HG03469 (cell line): ENCODE measurements around the gene DDX50.
"Not testable (repeated sequence)": the region's sequence is repeated elsewhere in the genome, so short reads cannot be mapped to it uniquely, and the experiment has no call there.

Experiments
- ATAC-seq: cut with Tn5 transposase; IDR thresholded peaks from one replicate; pipeline ENCODE4 v1.9.1; 2021; ENCODE audit warnings: mild to moderate bottlenecking, moderate library complexity, moderate number of reproducible peaks; ENCODE audit not compliant: unreplicated experiment

Gene DDX50

DNA sequence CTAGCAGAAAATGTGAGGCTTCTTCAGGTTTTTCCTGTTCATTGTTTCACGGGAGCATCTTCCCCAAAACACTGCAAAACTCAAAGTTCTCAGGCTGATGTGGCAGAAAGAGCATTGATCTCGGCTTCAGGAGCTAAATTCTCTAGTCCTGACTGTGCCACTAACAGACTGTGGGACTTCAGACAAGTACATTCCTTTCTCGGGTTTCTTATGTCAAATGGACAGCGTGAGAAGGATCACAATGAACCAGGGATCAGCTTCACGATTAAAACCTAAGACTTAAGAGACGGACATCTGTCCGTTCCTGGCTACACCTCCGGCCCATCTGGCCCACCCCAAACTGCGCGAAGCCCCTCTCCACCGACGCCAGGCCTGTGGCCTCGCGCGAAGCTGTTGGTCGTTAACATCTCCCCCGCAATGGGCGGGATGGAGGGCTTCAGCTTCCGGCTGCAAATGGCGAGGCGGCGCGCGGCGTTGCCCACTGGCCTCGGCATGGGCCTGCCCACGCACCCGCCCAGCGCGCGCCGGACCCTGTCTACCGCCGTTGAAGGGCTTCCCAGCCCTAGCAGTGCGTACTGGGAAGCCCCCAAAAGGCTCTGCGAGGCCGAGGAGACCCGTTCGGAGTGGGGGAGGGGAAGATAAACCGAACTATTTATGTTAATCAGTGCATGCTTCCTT lies 549 bp upstream of the DDX50 start:
- peak; percentile 21 for ATAC-seq

- ATAC-seq = no peak
Observed at GRCh38 chr10:68902382-68902781, 1.3 kb downstream of the DDX50 start.

DNA sequence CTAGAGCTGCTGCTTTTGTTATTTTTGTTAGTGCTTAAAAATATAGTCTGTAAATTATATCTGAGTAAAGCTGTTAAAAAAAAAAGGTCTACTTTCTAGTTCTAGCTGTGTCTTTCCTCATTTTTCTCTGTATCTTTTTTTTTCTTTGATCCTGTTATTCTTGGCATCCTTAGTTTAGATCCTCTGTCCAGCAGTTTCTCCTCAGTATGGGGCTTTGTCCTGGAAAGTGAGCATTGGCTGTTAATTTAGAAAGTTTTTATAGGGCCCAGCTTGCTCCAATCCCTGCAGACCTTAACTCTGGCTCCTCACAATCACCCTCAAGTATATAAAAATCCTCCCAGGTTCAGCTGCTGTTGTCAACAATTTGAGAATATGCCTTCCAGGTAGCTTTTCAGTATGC lies 23.5 kb downstream of the DDX50 start:
- no peak for ATAC-seq

- no peak for ATAC-seq
Observed at GRCh38 chr10:68925489-68925888, 24.4 kb downstream of the DDX50 start.

GRCh38 chr10:68929157-68929556 lies 28.0 kb downstream of the DDX50 start:
- not testable (repeated sequence) for ATAC-seq

DNA sequence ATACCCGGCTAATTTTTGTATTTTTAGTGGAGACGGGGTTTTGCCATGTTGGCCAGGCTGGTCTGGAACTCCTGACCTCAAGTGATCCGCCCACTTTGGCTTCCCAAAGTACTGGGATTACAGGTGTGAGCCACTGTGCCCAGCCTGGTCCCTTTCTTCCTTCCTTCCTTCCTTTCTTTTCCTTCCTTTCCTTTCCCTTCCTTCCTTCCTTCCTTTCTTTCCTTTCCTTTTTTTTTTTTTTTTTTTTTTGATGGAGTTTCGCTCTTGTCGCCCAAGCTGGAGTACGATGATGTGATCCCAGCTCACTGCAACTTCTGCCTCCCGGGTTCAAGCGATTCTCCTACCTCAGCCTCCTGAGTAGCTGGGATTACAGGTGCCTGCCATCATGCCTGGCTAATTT lies 28.8 kb downstream of the DDX50 start:
- not testable (repeated sequence) for ATAC-seq

DNA sequence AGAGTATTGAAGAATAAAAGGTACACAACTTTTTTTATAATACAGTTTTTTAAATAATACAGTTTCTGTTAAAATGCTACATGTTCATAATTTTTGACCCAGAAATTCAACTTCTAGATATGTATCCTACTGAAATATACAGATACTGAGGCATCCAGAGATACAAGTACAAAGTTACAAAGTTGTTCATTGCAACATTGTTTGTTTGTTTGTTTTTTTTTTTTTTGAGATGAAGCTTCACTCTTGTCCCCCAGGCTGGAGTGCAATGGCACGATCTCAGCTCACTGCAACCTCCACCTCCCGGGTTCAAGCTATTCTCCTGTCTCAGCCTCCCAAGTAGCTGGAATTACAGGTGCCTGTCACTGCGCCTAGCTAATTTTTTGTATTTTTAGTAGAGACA lies 31.7 kb downstream of the DDX50 start:
- not testable (repeated sequence) for ATAC-seq

GRCh38 chr10:68934994-68935393 lies 33.9 kb downstream of the DDX50 start:
- ATAC-seq = no peak

DNA sequence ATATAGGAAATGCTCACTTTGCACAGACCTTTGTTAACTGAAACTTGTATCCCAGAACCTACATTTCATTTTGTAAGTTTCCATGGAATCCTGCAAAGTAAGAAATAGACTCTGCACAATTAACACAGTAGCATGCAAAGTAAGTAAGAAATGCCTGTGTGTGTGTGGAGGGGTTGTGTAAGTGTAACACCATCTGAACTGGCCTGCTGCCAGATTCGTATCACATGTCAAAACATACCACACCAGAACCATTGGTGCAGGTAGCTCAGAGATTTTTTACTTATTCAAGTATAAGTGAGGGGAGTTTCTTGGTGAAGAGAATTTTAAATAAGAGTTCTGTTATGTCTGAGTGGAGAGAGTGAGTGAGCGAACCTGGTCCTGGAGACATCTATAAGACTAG lies 37.0 kb downstream of the DDX50 start:
- ATAC-seq = no peak

- ATAC-seq = no peak
Observed at GRCh38 chr10:68938884-68939283, 37.8 kb downstream of the DDX50 start.

DNA sequence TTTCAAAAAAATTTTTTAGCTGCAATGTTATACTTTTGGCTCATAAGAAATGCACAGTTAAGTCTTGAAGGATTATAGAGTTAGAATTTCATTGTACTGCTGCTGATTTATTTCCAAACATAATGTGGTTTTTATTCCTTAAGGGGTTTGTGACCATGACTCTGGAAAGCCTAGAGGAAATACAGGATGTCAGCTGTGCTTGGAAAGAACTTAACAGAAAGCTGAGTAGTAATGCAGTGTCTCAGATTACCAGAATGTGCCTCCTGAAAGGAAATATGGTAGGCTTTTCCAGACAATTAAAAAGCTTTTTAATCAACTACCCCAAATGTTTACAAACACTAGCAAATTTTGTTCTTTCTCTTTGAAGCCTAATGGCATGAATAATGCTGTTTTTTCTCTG lies 39.8 kb downstream of the DDX50 start:
- ATAC-seq = not testable (repeated sequence)

- no peak for ATAC-seq
Observed at GRCh38 chr10:68950598-68950997, 49.5 kb downstream of the DDX50 start.

GRCh38 chr10:68954904-68955303 lies 53.8 kb downstream of the DDX50 start:
- no peak for ATAC-seq

GRCh38 chr10:68955355-68955831 lies 54.3 kb downstream of the DDX50 start:
- ATAC-seq = peak; percentile 18

DNA sequence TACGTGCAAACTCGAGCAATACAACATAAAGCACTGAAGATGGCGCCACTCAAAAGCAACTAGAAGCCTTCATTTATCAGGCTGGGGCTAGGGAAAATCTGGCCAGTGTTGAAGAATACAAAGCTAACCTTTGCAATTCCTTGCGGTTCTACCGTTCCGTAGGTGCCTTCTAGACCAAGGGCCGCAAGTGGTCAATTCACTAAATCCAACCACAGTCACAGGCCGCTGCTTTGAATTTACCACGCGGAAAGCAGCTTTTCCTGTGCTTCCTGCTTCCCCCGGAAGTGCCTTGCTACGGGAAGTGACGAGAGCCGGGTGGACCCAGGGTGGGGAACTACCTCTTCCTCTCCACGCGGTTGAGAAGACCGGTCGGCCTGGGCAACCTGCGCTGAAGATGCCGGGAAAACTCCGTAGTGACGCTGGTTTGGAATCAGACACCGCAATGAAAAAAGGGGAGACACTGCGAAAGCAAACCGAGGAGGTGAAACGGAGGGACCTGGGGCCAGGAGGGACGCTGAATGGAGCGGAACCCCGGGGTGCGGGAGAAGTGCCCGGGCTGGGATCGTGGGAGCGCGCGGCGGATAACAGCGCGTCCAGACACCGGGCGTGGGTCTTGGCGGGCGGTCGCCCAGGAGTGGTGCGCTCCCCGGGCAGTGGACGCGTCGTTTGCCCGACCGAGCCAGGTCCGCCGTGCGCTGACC lies 54.9 kb downstream of the DDX50 start, which contains the start of gene DDX21:
Gene DDX21, plus strand, starts transcription at position 339 of the 701 bp plus-strand sequence. Its CDS starts 56 bp downstream, at position 395.
- ATAC-seq = peak; percentile 55

- ATAC-seq = no peak
Observed at GRCh38 chr10:68957284-68957615, 56.1 kb downstream of the DDX50 start.

DNA sequence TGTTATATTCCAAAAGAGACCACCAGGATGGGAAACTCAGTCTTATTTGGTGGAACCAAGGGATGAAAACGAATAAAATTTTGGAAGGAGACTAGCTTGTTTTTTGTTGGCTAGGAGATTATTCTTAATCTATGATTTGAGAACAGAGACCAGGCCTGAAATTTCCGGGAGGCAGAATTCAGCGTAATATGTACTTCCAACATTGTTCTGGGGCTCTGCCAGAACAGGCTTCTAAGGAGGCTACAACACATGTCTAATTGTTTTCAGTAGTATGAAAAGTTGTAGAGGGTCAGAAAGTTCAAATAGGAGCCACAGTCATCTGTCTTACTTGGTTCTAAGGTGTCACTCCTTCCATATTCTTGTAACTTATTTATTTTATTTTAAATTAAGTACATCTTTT lies 56.5 kb downstream of the DDX50 start:
- no peak for ATAC-seq

DNA sequence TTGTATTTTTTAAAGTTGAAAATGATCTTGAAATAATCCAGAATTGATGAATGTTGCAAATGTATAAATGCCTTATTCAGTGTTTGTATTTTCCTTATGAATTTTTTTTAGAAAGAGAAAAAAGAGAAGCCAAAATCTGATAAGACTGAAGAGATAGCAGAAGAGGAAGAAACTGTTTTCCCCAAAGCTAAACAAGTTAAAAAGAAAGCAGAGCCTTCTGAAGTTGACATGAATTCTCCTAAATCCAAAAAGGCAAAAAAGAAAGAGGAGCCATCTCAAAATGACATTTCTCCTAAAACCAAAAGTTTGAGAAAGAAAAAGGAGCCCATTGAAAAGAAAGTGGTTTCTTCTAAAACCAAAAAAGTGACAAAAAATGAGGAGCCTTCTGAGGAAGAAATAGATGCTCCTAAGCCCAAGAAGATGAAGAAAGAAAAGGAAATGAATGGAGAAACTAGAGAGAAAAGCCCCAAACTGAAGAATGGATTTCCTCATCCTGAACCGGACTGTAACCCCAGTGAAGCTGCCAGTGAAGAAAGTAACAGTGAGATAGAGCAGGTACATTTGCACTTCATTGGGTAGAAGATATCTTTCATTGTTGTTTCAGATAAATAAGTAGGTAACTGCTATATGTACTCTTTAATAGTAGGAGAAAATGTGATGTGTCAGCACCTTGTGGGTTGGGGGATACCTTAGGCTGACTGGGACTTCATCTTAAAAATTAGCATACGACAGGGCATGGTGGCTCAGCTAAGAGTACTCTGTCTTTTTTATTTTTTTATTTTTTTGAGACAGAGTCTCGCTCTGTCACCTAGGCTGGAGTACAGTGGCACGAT lies 58.8 kb downstream of the DDX50 start:
- ATAC-seq = no peak

DNA sequence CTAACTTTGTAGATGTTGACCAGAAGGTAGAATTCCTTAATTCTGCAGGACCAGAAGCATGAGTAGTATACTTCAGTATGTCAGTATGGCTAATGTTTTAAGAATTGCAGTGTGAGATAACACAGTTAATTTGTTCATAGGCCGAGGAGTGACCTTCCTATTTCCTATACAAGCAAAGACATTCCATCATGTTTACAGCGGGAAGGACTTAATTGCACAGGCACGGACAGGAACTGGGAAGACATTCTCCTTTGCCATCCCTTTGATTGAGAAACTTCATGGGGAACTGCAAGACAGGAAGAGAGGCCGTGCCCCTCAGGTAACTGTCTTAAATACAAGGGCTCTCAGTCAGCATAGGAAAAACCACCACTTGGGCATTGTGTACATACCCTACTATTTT lies 62.0 kb downstream of the DDX50 start:
- no peak for ATAC-seq

- ATAC-seq = no peak
Observed at GRCh38 chr10:68973975-68974374, 72.9 kb downstream of the DDX50 start.

DNA sequence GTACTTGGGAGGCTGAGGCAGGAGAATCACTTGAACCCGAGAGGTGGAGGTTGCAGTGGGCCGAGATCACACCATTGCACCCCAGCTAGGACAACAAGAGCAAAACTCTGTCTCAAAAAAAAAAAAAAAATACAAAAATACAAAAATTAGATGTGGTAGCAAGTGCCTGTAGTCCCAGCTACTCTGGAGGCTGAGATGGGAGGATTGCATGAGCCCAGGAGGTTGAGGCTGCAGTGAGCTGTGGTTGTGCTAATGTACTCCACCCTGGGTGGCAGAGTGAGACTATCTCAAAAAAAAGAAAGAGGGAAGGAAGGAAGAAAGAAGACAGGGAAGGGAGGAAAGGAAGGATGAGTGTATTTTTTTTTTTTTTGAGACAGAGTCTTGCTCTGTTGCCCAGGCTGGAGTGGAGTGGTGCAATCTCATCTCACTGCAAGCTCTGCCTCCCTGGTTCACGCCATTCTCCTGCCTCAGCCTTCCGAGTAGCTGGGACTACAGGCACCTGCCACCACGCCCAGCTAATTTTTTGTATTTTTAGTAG lies 74.9 kb downstream of the DDX50 start:
- ATAC-seq = not testable (repeated sequence)
